HepG2 (cell line): Measurements from ENCODE around the gene TTC38.

Experiments
- E2F5 ChIP-seq: sonication (generic); formaldehyde crosslinking; conservative IDR thresholded peaks from 2 replicates; pipeline ENCODE4 v1.4.0; 2020; ENCODE audit warnings: missing genetic modification reagents
- GABPB1 ChIP-seq: IDR thresholded peaks from 2 replicates; pipeline ENCODE4 v1.6.1; 2016; ENCODE audit warnings: mild to moderate bottlenecking, missing genetic modification reagents, moderate library complexity, missing compliant biosample characterization
- KDM5A ChIP-seq: fragments of 200-600 bp; sonication (generic); IDR thresholded peaks from 2 replicates; pipeline ENCODE4 v1.7.0; 2018; ENCODE audit warnings: antibody characterized with exemption, mild to moderate bottlenecking, low read length, borderline replicate concordance
- MEIS2 ChIP-seq: sonication (generic); formaldehyde crosslinking; IDR thresholded peaks from 2 replicates; pipeline ENCODE4 v1.9.0; 2021; ENCODE audit warnings: mild to moderate bottlenecking, missing genetic modification reagents
- SIX4 ChIP-seq: sonication (generic); formaldehyde crosslinking; IDR thresholded peaks from 2 replicates; pipeline ENCODE4 v1.4.0; 2020; ENCODE audit warnings: missing genetic modification reagents
- SMC3 ChIP-seq: IDR thresholded peaks from 2 replicates; pipeline ENCODE4 v1.6.1; 2011; ENCODE audit warnings: low read length, improper control_type of control experiment
- STAT5B ChIP-seq: sonication (generic); formaldehyde crosslinking; IDR thresholded peaks from 2 replicates; pipeline ENCODE4 v1.4.0; 2020; ENCODE audit warnings: missing genetic modification reagents
- STAT6 ChIP-seq: sonication (generic); formaldehyde crosslinking; IDR thresholded peaks from 2 replicates; pipeline ENCODE4 v1.4.0; 2020; ENCODE audit warnings: missing genetic modification reagents, mild to moderate bottlenecking, borderline replicate concordance
- TOPORS ChIP-seq: sonication (generic); formaldehyde crosslinking; IDR thresholded peaks from 2 replicates; pipeline ENCODE4 v1.8.0; 2023; ENCODE audit warnings: mild to moderate bottlenecking, missing genetic modification reagents
- ZNF121 ChIP-seq: sonication (generic); formaldehyde crosslinking; IDR thresholded peaks from 2 replicates; pipeline ENCODE4 v1.5.0; 2020; ENCODE audit warnings: mild to moderate bottlenecking, missing genetic modification reagents
- ZNF407 ChIP-seq: sonication (generic); formaldehyde crosslinking; IDR thresholded peaks from one replicate; pipeline ENCODE4 v1.5.1; 2020; ENCODE audit warnings: mild to moderate bottlenecking, missing genetic modification reagents; ENCODE audit errors: not compliant biosample characterization
- ZNF713 ChIP-seq: sonication (generic); formaldehyde crosslinking; IDR thresholded peaks from 2 replicates; pipeline ENCODE4 v1.4.0; 2020; ENCODE audit warnings: mild to moderate bottlenecking, missing genetic modification reagents

GRCh38 chr22:46251266-46251665 is 16.5 kb upstream of the TTC38 start:
- no peak for TF ChIP-seq STAT5B (CRISPR knock-in tag)
- TF ChIP-seq TOPORS (CRISPR knock-in tag): no peak
- no peak for TF ChIP-seq KDM5A
- TF ChIP-seq GABPB1 (CRISPR knock-in tag): no peak
- TF ChIP-seq E2F5 (CRISPR knock-in tag): no peak
- TF ChIP-seq SIX4 (CRISPR knock-in tag): no peak
- no peak for TF ChIP-seq STAT6 (CRISPR knock-in tag)
- no peak for TF ChIP-seq SMC3
- TF ChIP-seq ZNF713 (CRISPR knock-in tag): no peak
- TF ChIP-seq ZNF121 (CRISPR knock-in tag): no peak
- TF ChIP-seq ZNF407 (CRISPR knock-in tag): no peak
- no peak for TF ChIP-seq MEIS2
